Stimulated activated CD8-positive, alpha-beta memory T cell treated with anti-CD3 and anti-CD28 coated beads, Interleukin-2, amount 100 ng/mL, for 1 hour (primary cell): Measurements from ENCODE around the gene LCLAT1.
"Not testable (repeated sequence)": the region's sequence is repeated elsewhere in the genome, so short reads cannot be mapped to it uniquely, and the experiment has no call there.

Experiments
- DNase-seq, 2 donors: peaks; one replicate each; pipeline ENCODE4 v3.0.0-alpha.2; 2020; ENCODE audit warnings: low read depth in 2 of 2

The LCLAT1 gene

GRCh38 chr2:30454571-30454970, 7.5 kb downstream of the LCLAT1 start:
- no peak for DNase-seq

GRCh38 chr2:30455114-30455738, 8.2 kb downstream of the LCLAT1 start:
- DNase-seq, result no peak

- DNase-seq, result no peak
Measured at GRCh38 chr2:30456106-30456505, 9.1 kb downstream of the LCLAT1 start.

- no peak for DNase-seq
Measured at GRCh38 chr2:30456579-30456978, 9.5 kb downstream of the LCLAT1 start.

- no peak for DNase-seq
Measured at GRCh38 chr2:30457296-30457695, 10.2 kb downstream of the LCLAT1 start.

- DNase-seq, result no peak
Measured at GRCh38 chr2:30459140-30459539, 12.1 kb downstream of the LCLAT1 start.

GRCh38 chr2:30462131-30462857, 15.2 kb downstream of the LCLAT1 start:
- no peak for DNase-seq

GRCh38 chr2:30463535-30463934, 16.5 kb downstream of the LCLAT1 start:
- no peak for DNase-seq

- no peak for DNase-seq
Measured at GRCh38 chr2:30464544-30465170, 17.6 kb downstream of the LCLAT1 start.

- DNase-seq, result no peak
Measured at GRCh38 chr2:30465171-30465545, 18.1 kb downstream of the LCLAT1 start.

- no peak for DNase-seq
Measured at GRCh38 chr2:30466216-30466615, 19.2 kb downstream of the LCLAT1 start.

- DNase-seq, result not testable (repeated sequence)
Measured at GRCh38 chr2:30467062-30467826, 20.2 kb downstream of the LCLAT1 start.

- DNase-seq, result no peak
Measured at GRCh38 chr2:30470426-30470825, 23.4 kb downstream of the LCLAT1 start.

- DNase-seq, result no peak
Measured at GRCh38 chr2:30472326-30472725, 25.3 kb downstream of the LCLAT1 start.

- DNase-seq, result no peak
Measured at GRCh38 chr2:30475542-30475941, 28.5 kb downstream of the LCLAT1 start.

GRCh38 chr2:30476636-30477035, 29.6 kb downstream of the LCLAT1 start:
- no peak for DNase-seq

GRCh38 chr2:30480703-30481322, 33.8 kb downstream of the LCLAT1 start:
- no peak for DNase-seq

- DNase-seq, result no peak
Measured at GRCh38 chr2:30481323-30481800, 34.3 kb downstream of the LCLAT1 start.

GRCh38 chr2:30482011-30482410, 35.0 kb downstream of the LCLAT1 start:
- DNase-seq, result no peak

GRCh38 chr2:30484145-30484544, 37.1 kb downstream of the LCLAT1 start:
- no peak for DNase-seq

GRCh38 chr2:30484995-30485394, 37.9 kb downstream of the LCLAT1 start:
- DNase-seq, result no peak

GRCh38 chr2:30486655-30487054, 39.6 kb downstream of the LCLAT1 start:
- DNase-seq, result no peak
